Forelimb muscle (tissue), 1 donor: ENCODE data around the gene CHML. TPM values are rescaled to one million over a fixed set of nuclear protein-coding genes. Genes with fewer than 3 reads are reported as not detected.

Experiments
- DNase-seq: peaks from one replicate; pipeline ENCODE4 v3.0.0-alpha.2; 2013; ENCODE audit warnings: low read depth
- polyA plus RNA-seq: library from polyadenylated mRNA; unstranded; fragments of 120-200 nt; gene quantifications from one replicate; pipeline ENCODE4 v1.2.1, GENCODE V29; 2013; ENCODE audit not compliant: insufficient read length

Gene CHML
- polyA plus RNA-seq, 1 donor: 11.6 TPM

DNA sequence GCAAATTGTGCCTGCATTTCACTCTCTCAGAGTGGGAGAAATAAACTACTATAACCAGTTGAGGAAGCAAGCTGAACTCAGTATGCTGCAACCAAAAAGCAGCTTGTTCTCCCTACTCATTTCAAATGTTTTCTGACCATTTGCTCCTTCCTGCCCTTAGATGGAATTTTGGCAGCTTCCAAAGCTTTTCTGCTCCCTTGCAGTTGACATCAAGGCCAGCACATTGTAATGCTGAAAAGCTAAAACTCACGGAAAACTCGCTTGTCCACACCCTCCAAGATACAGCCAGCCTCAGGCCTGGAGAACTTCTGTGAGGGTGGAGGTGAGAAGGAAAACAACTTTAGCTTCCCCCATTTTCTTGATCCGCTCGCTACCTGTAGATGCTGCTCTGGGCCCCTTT, 5.0 kb upstream of the CHML start:
- DNase-seq: no peak

DNA sequence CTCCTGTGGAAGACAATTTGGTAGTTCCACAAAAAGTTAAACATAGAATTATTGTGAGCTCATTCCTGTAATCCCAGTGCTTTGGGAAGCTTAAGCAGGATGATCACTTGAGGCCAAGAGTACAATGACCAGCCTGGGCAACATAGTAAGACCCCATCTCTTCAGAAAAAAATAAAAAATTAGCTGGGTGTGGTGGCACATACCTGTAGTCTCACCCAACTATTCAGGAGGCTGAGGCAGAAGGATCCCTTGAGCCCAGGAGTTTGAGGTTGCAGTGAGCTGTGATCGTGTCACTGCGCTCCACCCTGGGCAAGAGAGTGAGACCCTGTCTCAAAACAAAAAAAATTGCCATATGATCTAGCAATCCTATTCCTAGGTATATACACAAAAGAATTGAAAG, 4.1 kb upstream of the CHML start:
- no peak for DNase-seq

DNA sequence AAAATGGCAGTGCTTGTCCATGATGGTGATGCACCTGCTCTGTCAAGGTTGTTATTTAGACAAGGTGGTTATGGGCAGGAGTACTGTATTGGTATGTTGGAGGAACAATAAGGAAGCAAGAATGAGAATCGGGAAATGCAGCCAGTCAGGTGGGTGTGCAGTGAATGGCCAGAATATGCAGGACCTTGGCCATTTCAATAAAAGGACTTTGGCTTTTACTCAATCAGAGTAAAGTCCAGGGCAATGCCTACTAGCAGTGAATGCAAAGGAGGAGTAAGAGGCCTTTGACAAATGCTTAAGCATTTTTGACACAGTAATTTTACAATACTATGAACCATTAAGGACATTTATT, 2.4 kb upstream of the CHML start:
- DNase-seq: no peak

DNA sequence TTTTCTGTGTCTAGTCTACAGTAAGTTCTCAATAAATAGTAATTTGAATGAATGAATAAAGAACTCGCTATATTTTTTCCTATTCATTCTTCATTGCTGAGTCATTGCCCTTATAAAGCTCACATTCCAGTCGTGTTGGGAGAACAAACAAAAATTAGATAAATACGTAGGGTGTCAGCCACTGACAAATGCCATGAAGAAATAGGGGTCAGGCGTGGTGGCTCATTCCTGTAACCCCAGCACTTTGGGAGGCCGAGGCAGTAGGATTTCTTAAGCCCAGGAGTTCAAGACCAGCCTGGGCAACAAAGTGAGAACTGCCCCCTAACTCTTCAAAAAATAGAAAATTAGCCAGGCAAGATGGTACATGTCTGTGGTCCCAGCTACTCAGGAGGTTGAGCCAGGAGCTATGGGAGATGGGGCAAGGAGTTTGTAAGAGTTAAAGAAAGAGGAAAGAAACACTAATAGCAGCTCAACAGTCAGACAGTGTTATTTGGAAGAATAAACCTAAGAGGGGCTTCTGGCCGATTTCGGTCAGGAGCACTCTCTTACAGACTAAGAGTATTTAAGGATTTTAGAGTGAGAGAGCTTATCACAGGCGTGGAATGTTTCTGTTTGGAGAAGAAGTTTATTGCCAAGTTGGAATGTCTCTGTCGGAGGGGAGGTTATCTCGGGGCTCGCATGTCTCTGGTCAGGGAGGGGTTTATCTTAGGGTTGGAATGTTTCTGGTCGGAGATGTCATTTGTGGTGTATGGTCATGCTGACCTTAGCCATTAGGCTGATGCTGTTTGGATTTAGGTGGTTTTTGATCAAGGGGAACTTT, 1.8 kb upstream of the CHML start:
- DNase-seq: no peak

DNA sequence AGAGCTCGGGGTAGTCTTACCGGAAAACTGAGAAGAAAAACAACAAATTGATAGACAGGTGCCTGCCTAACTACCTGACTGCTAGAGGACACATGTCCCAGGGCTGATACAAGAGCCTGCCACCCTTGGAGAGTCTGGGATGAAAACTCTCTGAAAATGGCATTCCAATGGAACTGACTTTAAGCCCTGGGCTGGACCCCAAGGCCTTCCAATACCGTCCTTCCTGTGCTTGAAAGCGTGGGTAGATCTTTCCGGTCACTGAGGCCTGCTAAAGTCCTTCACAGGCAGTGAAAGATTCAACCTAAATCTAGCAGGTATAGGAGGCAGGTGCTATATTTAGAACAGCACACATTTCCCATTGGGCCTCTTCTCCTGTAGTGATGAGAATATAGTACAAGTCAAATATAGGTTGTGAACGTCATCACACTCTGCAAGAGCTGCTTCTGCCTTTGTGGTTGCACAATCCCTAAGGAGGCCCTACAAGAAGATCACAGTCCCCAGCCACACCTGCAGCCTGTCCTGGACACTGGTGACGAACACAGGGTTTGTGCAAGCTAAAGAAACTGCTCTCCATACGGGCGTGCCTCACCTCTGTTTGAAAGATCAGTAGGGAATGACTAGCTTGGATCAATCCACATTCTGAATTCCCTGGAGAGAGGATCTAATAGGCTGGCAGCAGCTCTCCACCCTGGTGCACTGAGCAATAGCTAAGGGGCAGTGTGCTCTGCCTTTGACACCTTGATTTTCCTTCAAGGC, 876 bp upstream of the CHML start:
- no peak for DNase-seq

DNA sequence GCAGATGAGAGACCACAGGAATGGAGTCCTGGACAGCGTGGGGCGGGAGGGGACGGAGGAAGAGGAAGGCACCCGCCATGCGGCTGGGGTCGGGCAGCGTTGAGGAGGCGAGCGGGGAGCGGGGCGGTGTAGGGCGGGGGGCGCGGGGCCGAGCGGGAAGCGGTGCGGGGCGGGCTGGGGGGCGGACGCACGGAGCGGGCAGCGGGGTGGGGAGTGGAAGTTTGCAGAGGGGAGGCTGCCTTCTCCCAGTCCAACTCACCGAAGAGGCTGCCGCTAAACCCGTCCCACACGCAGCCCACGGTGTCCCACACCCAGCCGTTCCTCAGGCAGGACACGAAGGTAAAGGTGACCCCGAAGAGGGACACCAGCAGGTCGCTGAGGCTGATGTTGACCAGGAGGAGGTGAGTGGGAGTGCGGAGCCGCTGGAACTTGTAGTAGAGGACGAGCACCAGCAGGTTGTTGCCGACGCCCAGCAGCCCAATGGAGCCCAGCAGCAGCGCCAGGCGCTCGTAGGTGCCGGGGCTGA, 483 bp downstream of the CHML start:
- DNase-seq: no peak

DNA sequence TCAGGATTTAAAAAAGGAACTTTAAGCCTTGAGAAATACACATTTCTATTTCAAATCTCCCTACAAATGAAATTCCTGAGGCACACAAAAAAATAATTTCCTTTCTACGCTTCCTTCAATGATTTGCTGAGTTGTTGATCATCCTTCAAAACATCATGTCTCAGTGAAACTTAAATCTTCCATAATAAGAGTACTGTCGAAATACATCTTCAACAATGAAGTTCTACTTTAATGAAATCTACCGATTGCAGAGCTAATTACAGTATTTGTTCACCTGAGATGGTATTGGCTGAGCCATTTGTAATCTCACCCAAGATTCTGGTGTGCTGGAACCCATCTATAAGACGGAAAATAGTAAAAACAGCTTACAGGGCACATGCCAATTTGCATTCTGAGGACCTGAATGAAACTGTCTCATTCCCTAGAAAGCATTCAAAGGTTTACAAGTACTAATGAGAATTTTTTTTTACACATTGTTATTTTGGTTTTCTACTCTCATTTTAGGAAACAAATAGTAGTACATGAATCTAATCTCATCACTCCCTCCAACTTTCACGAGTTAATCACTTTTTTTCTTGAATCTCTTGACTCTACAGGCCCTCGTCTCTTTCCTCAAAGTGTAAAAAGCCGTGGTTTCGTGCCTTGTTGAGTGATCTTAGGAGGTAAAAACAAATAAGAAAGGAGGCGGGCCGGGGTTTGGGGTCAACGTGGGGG, 1.1 kb downstream of the CHML start:
- DNase-seq: no peak

DNA sequence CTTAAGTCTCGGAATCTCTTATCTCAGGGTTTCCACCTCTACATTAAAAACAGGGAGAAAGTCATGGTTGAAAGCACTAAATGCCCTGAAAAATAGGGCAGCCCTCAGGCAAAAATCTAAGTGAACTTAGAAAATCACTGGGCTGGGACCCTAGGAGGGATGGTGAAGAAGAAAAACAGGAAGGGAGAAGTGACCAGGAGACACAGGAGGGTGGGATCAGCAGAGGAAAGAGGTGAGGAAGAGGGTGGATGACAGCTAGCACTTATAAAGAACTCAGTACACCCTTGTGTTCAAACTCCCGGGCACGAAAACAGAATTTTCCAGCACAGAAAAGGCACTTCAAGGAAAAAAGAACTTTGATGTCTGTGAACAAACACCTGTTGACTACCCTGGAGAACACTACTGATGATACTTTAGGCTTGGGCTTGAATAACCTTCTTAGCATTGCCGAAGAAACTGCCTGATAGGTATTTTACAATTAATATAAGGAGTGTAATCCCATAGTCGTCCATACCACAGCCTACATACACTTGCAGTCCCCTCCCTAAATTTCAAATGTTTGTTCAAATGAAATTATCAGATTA, 2.0 kb downstream of the CHML start:
- DNase-seq: no peak

DNA sequence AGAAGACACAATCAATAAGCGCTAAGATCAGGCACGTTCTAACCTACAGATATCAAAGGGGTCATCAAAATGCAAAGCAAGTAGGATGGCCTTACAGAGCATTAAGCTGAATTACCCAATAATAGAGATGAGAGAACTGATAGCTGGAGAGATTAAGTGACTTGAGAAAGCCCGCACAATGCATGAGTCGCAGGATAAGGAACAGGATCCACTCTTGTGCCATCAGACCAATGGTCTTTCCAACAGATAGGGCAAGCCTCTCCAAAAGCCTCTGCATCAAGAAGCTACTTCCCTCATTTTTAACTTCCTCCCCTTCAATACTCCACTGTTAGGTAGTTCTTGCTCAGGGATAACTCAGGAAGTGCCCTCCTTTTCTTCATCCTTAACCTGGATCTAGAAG, 2.6 kb downstream of the CHML start:
- no peak for DNase-seq

DNA sequence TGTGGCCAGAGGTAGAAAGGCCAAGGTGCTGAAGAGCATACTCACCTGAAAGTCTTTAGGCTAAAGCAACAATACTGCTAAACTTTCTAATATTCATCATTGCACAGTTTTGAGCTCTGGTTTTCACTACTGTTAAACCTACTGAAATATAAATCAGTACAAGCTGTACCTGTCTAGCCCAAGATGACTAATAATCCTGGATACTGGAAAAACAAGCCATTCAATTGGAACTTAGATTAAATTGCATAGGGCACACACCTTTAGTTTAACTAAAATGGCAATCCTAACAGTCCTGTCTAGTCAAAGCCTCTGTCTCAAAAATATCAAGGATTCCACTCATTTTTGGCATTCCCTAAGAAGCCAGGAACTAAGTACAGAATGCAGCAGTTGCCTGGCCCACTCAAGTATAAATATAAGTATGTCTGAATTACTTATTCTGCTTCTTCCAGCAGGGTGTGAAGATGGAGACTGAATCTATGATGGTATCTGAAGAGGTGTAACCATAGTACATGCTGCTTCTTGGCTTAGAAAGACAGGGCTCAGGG, 3.1 kb downstream of the CHML start:
- DNase-seq: no peak

DNA sequence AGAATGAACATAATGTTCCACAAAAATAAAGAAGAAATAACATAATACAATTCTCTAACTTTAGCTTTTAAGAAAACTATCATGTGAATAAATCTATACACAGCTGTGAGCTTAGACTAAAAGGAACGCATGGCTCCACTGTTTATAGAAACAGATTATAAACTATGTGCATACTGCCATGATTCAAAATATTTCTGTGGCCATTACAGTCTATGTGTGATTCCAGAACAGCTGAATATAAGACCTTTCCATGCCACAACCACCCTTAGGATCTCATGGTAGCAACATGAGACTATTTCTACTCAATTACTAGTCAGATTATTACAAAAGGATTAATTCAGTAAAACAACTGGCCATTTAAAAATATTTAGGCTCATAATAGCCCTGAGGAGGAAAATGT, 3.9 kb downstream of the CHML start:
- DNase-seq: no peak

DNA sequence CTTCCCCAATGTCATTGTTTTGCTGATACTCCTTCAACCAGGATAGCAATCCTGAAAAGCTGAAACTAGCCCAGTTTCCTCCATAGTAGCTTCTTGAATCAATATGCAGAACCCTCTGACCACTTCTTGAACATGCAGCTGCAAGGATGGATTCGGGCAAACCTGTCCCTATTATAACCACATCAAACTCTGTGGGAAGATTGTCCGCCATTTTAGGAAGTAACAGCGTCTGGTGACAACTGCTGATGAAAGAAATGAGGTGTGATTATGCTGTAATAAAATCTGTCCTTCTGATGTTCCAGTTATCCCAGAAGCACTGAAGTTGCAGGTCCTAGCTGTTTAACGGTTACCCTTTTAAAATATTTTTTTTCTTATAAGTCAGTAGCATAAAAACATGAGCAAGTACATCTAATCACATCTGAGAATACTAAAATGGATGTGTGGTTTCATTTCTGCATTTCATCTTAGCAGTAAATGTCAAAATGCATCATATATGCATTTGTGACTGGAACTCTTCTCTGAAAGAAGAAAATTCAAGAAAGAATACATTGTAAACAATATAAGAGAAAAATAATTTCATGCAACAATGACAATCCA, 4.5 kb downstream of the CHML start:
- DNase-seq: no peak

DNA sequence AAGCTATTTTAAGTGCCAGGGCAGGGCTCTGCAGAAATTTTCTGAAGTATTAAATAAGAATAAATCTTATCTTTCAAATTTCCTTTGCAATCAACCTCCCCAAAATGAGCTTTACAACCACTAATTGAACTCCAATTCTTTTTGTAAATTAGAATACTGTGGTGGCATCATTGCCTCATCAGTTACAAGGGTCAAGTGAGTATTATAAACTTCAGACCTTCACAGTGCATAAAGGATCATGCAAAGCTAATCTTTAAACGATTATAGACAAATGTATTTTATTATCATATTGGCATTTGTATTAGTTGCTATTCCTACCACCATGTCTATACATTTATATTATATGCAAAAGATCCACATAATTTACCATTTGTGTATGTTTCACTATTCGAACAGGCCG, 7.2 kb downstream of the CHML start:
- DNase-seq: no peak

DNA sequence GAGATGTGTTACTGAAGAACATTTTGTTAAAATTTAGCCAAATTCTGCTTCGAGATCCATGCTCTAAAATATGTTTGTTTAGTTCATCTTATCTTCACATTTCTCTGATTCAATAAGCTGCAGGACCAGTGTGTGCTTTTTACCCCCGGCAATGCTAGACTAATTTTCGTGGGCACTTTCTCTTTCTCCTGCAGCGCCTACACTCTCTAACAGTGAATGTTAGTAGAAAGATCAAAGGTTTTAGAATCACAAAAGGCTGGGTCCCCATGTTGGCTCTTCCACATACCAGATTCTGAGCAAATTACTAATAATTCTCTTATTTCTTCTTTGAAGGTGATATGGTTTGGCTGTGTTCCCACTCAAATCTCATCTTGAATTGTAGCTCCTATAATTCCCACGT, 8.5 kb downstream of the CHML start:
- DNase-seq: no peak

DNA sequence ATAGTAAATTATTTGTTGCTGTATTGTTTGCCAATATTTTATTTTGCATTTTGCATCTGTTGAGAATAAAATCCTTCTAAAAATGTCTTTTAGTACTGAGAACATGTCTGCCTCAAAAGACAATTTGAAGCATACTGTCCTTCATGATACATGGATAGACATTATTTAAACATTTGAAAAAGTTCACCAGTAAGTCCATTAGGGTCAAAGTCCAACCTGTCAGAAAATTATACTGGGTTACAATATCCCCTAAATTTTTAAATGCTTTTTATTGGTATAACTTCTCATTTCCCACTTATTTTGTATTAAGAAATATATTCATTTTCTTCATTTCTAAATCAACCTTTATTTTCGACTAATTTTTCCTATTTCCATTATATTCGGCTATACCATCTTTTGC, 9.3 kb downstream of the CHML start:
- DNase-seq: no peak

DNA sequence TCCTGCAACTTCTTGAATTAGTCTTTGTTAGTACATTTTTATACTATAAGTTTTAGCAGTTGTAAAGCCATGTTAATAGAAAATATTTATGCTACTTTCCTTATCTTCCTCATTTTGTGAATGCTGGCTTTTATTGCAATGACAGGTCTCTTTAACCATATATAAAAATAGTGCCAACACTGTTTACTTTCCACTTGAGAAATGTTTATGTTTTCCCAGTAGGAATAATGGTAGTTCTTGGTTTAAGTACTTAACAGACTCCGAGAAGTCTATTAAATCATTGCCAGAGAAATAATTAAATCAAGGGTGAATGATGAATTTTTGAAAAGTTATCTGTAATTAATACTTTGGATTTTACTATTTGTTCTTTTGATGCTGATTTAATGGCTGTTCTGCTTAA, 9.7 kb downstream of the CHML start:
- no peak for DNase-seq

DNA sequence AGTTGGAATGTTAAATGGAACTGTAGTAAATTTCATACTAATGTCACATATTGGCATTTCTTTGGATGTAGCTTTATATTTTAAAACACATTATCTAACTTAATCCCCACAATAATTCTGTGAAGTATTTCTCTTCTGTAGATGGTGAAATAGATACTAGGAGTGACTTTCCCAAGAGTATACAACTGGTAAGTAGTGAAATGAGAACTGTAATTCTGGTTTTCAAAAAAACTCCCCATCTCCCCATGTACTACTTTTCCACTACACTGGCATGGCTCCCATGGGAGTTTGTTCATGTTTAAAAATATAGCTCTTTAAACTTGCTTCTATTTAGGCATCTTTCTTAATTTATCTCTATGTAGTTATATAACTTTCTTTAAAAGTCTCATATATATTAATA, 10.2 kb downstream of the CHML start:
- DNase-seq: no peak

DNA sequence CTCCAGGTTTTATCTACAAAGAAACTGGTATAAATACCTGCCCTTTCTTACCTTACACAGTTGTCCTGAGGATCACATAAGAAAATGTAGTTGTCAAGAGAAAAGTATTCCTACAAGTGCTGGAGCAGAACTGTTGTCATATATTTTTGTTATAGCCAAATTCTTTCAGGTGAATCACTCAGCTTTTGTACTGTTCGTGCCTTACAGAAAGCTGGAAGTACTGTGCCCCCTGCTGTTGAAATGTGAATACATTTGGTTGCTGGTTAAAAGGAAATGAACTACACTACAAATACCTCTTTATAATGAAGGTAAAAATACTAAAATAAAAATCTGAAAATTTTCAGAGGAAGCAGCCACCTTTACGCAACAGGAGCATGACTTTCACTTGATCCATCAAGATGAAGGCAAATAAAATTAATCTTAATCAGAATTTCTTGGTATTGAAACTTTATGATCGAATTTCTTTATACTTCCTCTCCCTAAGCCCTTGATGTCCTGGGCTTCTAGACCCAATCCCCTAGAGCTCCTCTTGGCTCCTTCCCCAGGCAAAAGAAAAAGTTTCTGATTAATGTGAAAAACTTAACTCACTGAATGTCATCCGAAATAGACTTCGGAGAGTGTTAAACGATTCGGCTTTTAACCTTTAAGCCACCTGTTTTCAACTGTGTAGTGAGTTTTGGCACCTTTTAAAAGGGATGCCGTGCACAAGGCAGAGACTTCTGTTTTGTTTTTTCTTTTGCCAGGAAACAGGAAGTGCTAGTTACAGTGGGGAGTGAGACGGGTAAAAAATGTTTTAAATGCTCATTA, 12.5 kb downstream of the CHML start:
- no peak for DNase-seq

DNA sequence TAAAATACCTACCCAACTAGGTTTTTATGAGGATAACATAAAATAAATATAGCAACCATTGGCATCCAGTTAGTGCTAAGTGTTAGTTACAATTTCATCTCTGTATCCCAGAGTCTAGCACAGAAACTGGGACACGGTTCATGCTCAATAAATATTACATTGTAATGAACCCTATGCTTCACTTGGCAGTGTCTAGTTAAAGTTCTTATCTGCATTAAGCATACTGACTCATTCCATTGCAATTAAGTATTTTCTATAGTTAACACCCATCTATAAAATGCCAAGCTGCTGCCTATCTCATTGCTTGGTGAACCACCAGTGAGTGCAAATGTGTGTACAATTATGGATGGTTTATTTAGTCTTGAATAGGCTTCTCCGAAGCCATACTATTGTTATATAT, 15.2 kb downstream of the CHML start:
- DNase-seq: no peak

DNA sequence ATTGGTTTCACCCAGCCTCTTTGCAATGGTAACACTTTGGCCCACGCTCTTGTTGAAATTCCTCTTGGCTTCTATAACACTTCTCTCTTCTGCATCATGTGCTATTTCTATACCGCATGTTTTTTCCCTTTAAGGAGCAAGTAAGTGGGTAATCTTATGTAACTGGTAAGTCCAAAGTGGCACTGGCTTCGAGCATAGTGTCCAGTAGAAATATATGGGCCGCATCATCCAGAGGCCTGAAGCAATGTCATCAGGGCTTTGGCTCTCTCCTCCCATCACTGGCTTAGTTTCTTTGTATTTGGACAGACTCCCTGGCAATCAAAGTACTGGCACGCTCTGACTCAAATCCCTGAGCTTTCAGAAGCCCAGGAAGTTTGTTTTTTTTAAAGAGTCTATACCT, 17.5 kb downstream of the CHML start:
- DNase-seq: no peak

DNA sequence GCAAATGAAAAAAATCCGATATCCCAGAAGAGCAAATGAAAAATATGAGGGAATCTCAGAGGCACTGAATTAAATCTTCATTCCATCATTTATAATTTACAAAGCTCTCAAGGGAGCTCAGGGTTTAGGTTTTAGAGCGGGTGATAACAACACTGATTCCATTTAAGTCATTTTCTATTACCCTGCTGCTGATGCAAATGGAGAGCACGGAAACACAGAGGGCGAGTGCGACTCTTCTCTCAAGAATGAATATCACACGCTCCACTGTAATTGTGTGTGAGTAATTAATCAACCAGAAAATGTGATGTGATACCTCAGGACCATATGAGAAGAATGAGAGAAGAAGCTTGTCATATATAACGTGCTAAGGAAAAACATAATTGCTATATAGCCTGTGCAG, 22.7 kb downstream of the CHML start:
- no peak for DNase-seq
